ENCODE measurements around the gene SH3TC1. TPM values are rescaled to one million over a fixed set of nuclear protein-coding genes. Genes with fewer than 3 reads are reported as not detected.

Gene SH3TC1
- total and polyA plus RNA-seq, 10 of the 15 experiments (the other 5 are each of a cell fraction or from before 2014, with no cell fraction given), result 0.19 to 47.0 (median 18.4) TPM

DNA sequence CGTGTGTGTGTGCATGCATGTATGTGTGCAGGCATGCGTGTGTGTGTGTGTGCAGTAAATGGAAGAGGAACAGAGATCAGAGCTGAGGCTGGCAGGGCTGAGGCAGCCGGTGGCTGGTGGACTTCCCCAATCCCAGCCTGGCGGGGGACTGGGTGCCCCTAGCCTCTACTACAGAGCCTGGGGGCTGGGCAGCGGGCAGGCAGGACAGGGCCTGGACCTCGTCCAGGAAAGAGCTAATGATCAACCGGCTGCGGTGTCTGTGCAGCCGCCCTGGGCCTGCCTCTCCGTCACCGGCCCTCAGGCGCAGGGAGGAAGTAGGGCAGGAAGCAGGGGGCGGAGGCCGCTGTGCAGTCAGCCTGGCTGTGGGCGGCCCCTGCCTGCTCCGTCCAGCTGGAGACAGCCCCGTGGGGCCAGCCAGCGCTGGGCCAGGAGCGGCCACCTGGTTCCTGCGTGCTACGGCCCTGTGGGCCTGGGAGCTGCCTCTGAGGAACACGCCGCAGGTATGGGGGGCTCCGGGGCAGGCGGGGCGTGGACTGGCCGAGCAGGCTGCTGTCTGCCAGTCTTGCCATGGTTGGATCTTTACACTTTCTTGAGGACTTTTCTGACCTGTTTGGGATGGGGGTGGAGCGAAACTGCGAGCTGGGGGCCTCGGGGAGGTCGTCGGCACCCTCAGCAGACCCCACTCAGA is at the start of gene SH3TC1 (continued):
- TF ChIP-seq RB1 (IDR thresholded peaks at IDR 0.05; ENCODE audit: borderline replicate concordance), result no peak
- TF ChIP-seq MTA3 (IDR thresholded peaks at IDR 0.05; ENCODE audit: borderline replicate concordance, low read length), result no peak
- TF ChIP-seq ZZZ3 (IDR thresholded peaks at IDR 0.05; ENCODE audit: control insufficient read depth, insufficient read length, low read depth), result no peak
- TF ChIP-seq ATF7 (IDR thresholded peaks at IDR 0.05; ENCODE audit: low read depth), result peak; percentile 33; the same call in 1 of the 2 replicates
- TF ChIP-seq, protein P1, sequence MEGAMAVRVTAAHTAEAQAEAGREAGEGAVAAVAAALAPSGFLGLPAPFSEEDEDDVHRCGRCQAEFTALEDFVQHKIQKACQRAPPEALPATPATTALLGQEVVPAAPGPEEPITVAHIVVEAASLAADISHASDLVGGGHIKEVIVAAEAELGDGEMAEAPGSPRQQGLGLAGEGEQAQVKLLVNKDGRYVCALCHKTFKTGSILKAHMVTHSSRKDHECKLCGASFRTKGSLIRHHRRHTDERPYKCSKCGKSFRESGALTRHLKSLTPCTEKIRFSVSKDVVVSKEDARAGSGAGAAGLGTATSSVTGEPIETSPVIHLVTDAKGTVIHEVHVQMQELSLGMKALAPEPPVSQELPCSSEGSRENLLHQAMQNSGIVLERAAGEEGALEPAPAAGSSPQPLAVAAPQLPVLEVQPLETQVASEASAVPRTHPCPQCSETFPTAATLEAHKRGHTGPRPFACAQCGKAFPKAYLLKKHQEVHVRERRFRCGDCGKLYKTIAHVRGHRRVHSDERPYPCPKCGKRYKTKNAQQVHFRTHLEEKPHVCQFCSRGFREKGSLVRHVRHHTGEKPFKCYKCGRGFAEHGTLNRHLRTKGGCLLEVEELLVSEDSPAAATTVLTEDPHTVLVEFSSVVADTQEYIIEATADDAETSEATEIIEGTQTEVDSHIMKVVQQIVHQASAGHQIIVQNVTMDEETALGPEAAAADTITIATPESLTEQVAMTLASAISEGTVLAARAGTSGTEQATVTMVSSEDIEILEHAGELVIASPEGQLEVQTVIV (IDR thresholded peaks at IDR 0.05; ENCODE audit: borderline replicate concordance, partially characterized antibody), result no peak
- no peak for TF ChIP-seq SUPT20H (IDR thresholded peaks at IDR 0.05; ENCODE audit: borderline replicate concordance, control insufficient read depth, low read depth, low read length)
- TF ChIP-seq ZBED1 (IDR thresholded peaks at IDR 0.05; ENCODE audit: borderline replicate concordance), result no peak
- no peak for TF ChIP-seq FOXM1 (IDR thresholded peaks at IDR 0.05; ENCODE audit: low read depth, low read length)
- TF ChIP-seq SPI1 (IDR thresholded peaks at IDR 0.05; ENCODE audit: borderline replicate concordance, insufficient read depth, low read depth, low read length), result peak; percentile 87
- no peak for TF ChIP-seq EZH2 (IDR thresholded peaks at IDR 0.05; ENCODE audit: borderline replicate concordance, control insufficient read depth, low read depth, low read length)
- TF ChIP-seq SREBF2 (IDR thresholded peaks at IDR 0.05; ENCODE audit: low read length), result no peak
- TF ChIP-seq, protein P2, sequence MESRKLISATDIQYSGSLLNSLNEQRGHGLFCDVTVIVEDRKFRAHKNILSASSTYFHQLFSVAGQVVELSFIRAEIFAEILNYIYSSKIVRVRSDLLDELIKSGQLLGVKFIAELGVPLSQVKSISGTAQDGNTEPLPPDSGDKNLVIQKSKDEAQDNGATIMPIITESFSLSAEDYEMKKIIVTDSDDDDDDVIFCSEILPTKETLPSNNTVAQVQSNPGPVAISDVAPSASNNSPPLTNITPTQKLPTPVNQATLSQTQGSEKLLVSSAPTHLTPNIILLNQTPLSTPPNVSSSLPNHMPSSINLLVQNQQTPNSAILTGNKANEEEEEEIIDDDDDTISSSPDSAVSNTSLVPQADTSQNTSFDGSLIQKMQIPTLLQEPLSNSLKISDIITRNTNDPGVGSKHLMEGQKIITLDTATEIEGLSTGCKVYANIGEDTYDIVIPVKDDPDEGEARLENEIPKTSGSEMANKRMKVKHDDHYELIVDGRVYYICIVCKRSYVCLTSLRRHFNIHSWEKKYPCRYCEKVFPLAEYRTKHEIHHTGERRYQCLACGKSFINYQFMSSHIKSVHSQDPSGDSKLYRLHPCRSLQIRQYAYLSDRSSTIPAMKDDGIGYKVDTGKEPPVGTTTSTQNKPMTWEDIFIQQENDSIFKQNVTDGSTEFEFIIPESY (IDR thresholded peaks at IDR 0.05), result no peak
- TF ChIP-seq IKZF1 (conservative IDR thresholded peaks at IDR 0.05), result peak; percentile 96
- no peak for TF ChIP-seq ZNF207 (IDR thresholded peaks at IDR 0.05; ENCODE audit: borderline replicate concordance)
- no peak for TF ChIP-seq MYB (IDR thresholded peaks at IDR 0.05; ENCODE audit: borderline replicate concordance, low read depth, low read length)
- no peak for TF ChIP-seq NFIC (IDR thresholded peaks at IDR 0.05; ENCODE audit: low read depth, low read length)
- peak; percentile 78 for TF ChIP-seq MXI1 (IDR thresholded peaks at IDR 0.05; ENCODE audit: low read depth, low read length)
- TF ChIP-seq MEF2A (IDR thresholded peaks at IDR 0.05; ENCODE audit: insufficient read depth, low read depth, low read length), result no peak
- TF ChIP-seq SRF (IDR thresholded peaks at IDR 0.05; ENCODE audit: low read depth in 2 of 2, low read length in 2 of 2), result 0 out of 4 replicates have a peak, but pooled peaks of 1 of the 2 experiments have one; percentile 6
- TF ChIP-seq SMARCA5 (IDR thresholded peaks at IDR 0.05), result no peak
- TF ChIP-seq, protein P3, sequence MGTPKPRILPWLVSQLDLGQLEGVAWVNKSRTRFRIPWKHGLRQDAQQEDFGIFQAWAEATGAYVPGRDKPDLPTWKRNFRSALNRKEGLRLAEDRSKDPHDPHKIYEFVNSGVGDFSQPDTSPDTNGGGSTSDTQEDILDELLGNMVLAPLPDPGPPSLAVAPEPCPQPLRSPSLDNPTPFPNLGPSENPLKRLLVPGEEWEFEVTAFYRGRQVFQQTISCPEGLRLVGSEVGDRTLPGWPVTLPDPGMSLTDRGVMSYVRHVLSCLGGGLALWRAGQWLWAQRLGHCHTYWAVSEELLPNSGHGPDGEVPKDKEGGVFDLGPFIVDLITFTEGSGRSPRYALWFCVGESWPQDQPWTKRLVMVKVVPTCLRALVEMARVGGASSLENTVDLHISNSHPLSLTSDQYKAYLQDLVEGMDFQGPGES (IDR thresholded peaks at IDR 0.05), result no peak
- TF ChIP-seq, protein P4, sequence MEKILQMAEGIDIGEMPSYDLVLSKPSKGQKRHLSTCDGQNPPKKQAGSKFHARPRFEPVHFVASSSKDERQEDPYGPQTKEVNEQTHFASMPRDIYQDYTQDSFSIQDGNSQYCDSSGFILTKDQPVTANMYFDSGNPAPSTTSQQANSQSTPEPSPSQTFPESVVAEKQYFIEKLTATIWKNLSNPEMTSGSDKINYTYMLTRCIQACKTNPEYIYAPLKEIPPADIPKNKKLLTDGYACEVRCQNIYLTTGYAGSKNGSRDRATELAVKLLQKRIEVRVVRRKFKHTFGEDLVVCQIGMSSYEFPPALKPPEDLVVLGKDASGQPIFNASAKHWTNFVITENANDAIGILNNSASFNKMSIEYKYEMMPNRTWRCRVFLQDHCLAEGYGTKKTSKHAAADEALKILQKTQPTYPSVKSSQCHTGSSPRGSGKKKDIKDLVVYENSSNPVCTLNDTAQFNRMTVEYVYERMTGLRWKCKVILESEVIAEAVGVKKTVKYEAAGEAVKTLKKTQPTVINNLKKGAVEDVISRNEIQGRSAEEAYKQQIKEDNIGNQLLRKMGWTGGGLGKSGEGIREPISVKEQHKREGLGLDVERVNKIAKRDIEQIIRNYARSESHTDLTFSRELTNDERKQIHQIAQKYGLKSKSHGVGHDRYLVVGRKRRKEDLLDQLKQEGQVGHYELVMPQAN (conservative IDR thresholded peaks at IDR 0.05), result peak; percentile 76
- no peak for TF ChIP-seq TARDBP (IDR thresholded peaks at IDR 0.05; ENCODE audit: borderline replicate concordance)
- no peak for TF ChIP-seq KAT2A (conservative IDR thresholded peaks at IDR 0.05; ENCODE audit: control insufficient read depth, low read depth, low read length)

Data from GM12878 (cell line).